Measurements from ENCODE around the gene NAP1L5.

NAP1L5 gene

GRCh38 chr4:88697588-88698329 lies at the start of gene NAP1L5:
Gene NAP1L5, minus strand, starts transcription at chr4:88697829. Its CDS starts 75 bp downstream, at chr4:88697754.
- peak; percentile 49 to 88 for DNase-seq
- Histone ChIP-seq H3K4me1 (no peaks in the 10 kb centered on the region), H3K9me3 (no peaks in the 10 kb centered on the region), H3K27me3 (no peaks in the 10 kb centered on the region), H3K27ac (peak within 1 kb of the TSS; percentile 83 to 85), H3K36me3 (peaks cover 0 to 23% (median 5%) of the 10 kb centered on the region in 3 donors), H3K4me3 (peak within 1 kb of the TSS; percentile 69 to 73)
- intact Hi-C loops (cut with DNase I; ENCODE audit: low total_unique reads), result no loop called here
- TF ChIP-seq CTCF (IDR thresholded peaks at IDR 0.05), result no peak

- H3K27ac ChIP-seq, result no peak overlapping the region
- DNase-seq, result no peak
- H3K27me3 ChIP-seq, result no peaks in the 10 kb centered on the region
- H3K9me3 ChIP-seq, result no peaks in the 10 kb centered on the region
- intact Hi-C loops (cut with DNase I; ENCODE audit: low total_unique reads), result no loop called here
- H3K4me1 ChIP-seq, result peaks cover 0 to 44% (median 21%) of the 10 kb centered on the region in 4 donors
- no peak overlapping the region for H3K4me3 ChIP-seq
- peaks cover 37 to 60% (median 39%) of the 10 kb centered on the region in 3 donors for H3K36me3 ChIP-seq
- TF ChIP-seq CTCF (IDR thresholded peaks at IDR 0.05), result no peak
Measured at GRCh38 chr4:88747351-88747750, 49.7 kb upstream of the NAP1L5 start.

GRCh38 chr4:88746206-88746605 lies 48.6 kb upstream of the NAP1L5 start:
- no peak for TF ChIP-seq CTCF (IDR thresholded peaks at IDR 0.05)
- H3K36me3 ChIP-seq, result peaks cover 37 to 66% (median 39%) of the 10 kb centered on the region in 3 donors
- H3K27ac ChIP-seq, result peak overlapping the region; percentile 51 to 56
- DNase-seq, result no peak
- H3K4me3 ChIP-seq, result no peak overlapping the region
- no peaks in the 10 kb centered on the region for H3K27me3 ChIP-seq
- H3K9me3 ChIP-seq, result no peaks in the 10 kb centered on the region
- intact Hi-C loops (cut with DNase I; ENCODE audit: low total_unique reads), result no loop called here
- H3K4me1 ChIP-seq, result peaks cover 0 to 37% (median 20%) of the 10 kb centered on the region in 4 donors

GRCh38 chr4:88745581-88746163 lies 48.0 kb upstream of the NAP1L5 start:
- intact Hi-C loops (cut with DNase I; ENCODE audit: low total_unique reads), result no loop called here
- H3K27me3 ChIP-seq, result no peaks in the 10 kb centered on the region
- no peak overlapping the region for H3K4me3 ChIP-seq
- peaks cover 0 to 42% (median 20%) of the 10 kb centered on the region in 4 donors for H3K4me1 ChIP-seq
- peaks cover 37 to 61% (median 37%) of the 10 kb centered on the region in 3 donors for H3K36me3 ChIP-seq
- peak overlapping the region; percentile 51 to 56 for H3K27ac ChIP-seq
- no peak for DNase-seq
- no peaks in the 10 kb centered on the region for H3K9me3 ChIP-seq
- TF ChIP-seq CTCF (IDR thresholded peaks at IDR 0.05), result no peak

GRCh38 chr4:88745175-88745574 lies 47.5 kb upstream of the NAP1L5 start:
- H3K36me3 ChIP-seq, result peaks cover 32 to 61% (median 33%) of the 10 kb centered on the region in 3 donors
- DNase-seq, result no peak
- H3K4me3 ChIP-seq, result no peak overlapping the region
- no peaks in the 10 kb centered on the region for H3K9me3 ChIP-seq
- no peaks in the 10 kb centered on the region for H3K27me3 ChIP-seq
- no peak for TF ChIP-seq CTCF (IDR thresholded peaks at IDR 0.05)
- intact Hi-C loops (cut with DNase I; ENCODE audit: low total_unique reads), result no loop called here
- peaks cover 0 to 47% (median 21%) of the 10 kb centered on the region in 4 donors for H3K4me1 ChIP-seq
- peak overlapping the region; percentile 51 to 56 for H3K27ac ChIP-seq
